PC-9 (cell line): ENCODE data around the gene SLC35F6. TPM values are rescaled to one million over a fixed set of nuclear protein-coding genes. Genes with fewer than 3 reads are reported as not detected.

Source experiments
- BruUV-seq: library from RNA; stranded (reverse); fragments of 400-500 nt; replicated peaks from 2 replicates; lab custom pipeline; 2021; lab: Mats Ljungman, UMichigan
- CTCF ChIA-PET: fragments of 300-600 bp; sonication (Branson Sonifier 250); formaldehyde crosslinking; loops from one replicate; lab custom pipeline; 2022; ENCODE audit warnings: antibody characterized with exemption; lab: Charles Lee
- POLR2A ChIA-PET: fragments of 300-600 bp; sonication (Branson Sonifier 250); formaldehyde crosslinking; loops from one replicate; lab custom pipeline; 2022; ENCODE audit warnings: antibody characterized with exemption; ENCODE audit not compliant: unreplicated experiment; lab: Charles Lee
- DNase-seq, 2 experiments: peaks; one replicate each; pipeline versions ENCODE4 v3.0.0 to v3.0.0-alpha.2; 2015 to 2022; ENCODE audit warnings: mixed read lengths in 1 of 2
- H2AFZ ChIP-seq: fragments of 200-600 bp; sonication (generic); 2 replicates; pipeline ENCODE4 v1.8.1; 2017; ENCODE audit warnings: antibody characterized with exemption
- H3F3A ChIP-seq: fragments of 200-600 bp; sonication (generic); 2 replicates; pipeline ENCODE4 v1.8.1; 2017; ENCODE audit warnings: antibody characterized with exemption, mild to moderate bottlenecking, low read depth; ENCODE audit not compliant: insufficient read depth
- H3K27ac ChIP-seq: fragments of 200-600 bp; sonication (generic); 2 replicates; pipeline ENCODE4 v1.6.1; 2016; ENCODE audit warnings: mixed run types
- H3K27me3 ChIP-seq: fragments of 200-600 bp; sonication (generic); 2 replicates; pipeline ENCODE4 v1.6.1; 2016; ENCODE audit warnings: low read depth, mixed run types; ENCODE audit not compliant: insufficient read depth
- H3K36me3 ChIP-seq: fragments of 200-600 bp; sonication (generic); 2 replicates; pipeline ENCODE4 v1.6.1; 2016; ENCODE audit warnings: low read depth, mixed run types
- H3K4me1 ChIP-seq: fragments of 200-600 bp; sonication (generic); replicated peaks from 2 replicates; pipeline ENCODE4 v1.6.1; 2016; ENCODE audit warnings: mixed run types; ENCODE audit not compliant: insufficient read depth
- H3K4me2 ChIP-seq: fragments of 200-600 bp; sonication (generic); 2 replicates; pipeline ENCODE4 v1.6.1; 2017; ENCODE audit warnings: mixed run types
- H3K4me3 ChIP-seq: fragments of 200-600 bp; sonication (generic); 2 replicates; pipeline ENCODE4 v1.6.1; 2016; ENCODE audit warnings: mixed run types
- H3K79me2 ChIP-seq: fragments of 200-600 bp; sonication (generic); 2 replicates; pipeline ENCODE4 v1.6.1; 2017; ENCODE audit warnings: low read depth, mixed run types
- H3K9me2 ChIP-seq: fragments of 200-600 bp; sonication (generic); 2 replicates; pipeline ENCODE4 v1.8.1; 2017; ENCODE audit warnings: mild to moderate bottlenecking; ENCODE audit not compliant: insufficient read depth
- H3K9me3 ChIP-seq: fragments of 200-600 bp; sonication (generic); 2 replicates; pipeline ENCODE4 v1.8.1; 2016; ENCODE audit warnings: low read depth; ENCODE audit not compliant: insufficient read depth
- H4K20me1 ChIP-seq: fragments of 200-600 bp; sonication (generic); 2 replicates; pipeline ENCODE4 v1.8.1; 2017; ENCODE audit not compliant: insufficient read depth
- CTCF ChIP-seq: fragments of 200-600 bp; sonication (generic); conservative IDR thresholded peaks from 2 replicates; pipeline ENCODE4 v1.6.1; 2017; ENCODE audit warnings: mixed run types, antibody characterized with exemption, mild to moderate bottlenecking, moderate library complexity
- EZH2 ChIP-seq: fragments of 200-600 bp; sonication (generic); IDR thresholded peaks from 2 replicates; pipeline ENCODE4 v1.8.0; 2017; ENCODE audit warnings: antibody characterized with exemption, low read depth
- intact Hi-C: fragments of 100-400 bp; cut with micrococcal nuclease; formaldehyde crosslinking; loops from one replicate; pipeline ENCODE4 v1.10.0; 2022; ENCODE audit not compliant: unreplicated experiment
- total RNA-seq: library from RNA; stranded (reverse); gene quantifications from 2 replicates; pipeline ENCODE4 v1.2.3, GENCODE V29; 2021

SLC35F6 gene
- total RNA-seq, 1 experiment from 2014 or later, result 39.1 TPM

DNA sequence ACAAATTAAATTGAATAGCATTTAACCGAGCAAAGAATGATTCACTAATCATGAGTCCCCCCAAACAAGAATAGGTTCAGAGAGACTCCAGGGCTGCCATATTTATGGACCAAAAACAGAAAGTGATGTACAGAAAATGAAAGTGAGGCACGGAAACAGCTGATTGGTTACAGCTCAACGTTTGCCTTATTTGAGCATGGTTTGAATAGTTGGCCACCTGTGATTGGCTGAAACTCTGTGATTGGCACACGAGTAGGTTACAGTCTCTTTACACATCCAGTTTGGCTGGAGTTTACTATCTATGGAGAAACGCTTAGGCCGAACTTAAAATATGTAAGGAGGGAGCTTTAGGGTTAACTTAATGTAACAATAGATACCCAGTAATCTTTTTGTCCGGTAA, 56.8 kb downstream of the SLC35F6 start:
- Histone ChIP-seq H3K4me2 (no peak overlapping the region), H3K27me3 (no peaks in the 10 kb centered on the region; the same call in 1 of the 2 replicates), H3K27ac (no peak overlapping the region), H3K4me3 (no peak overlapping the region), H3K9me2 (no peaks in the 10 kb centered on the region), H3K4me1 (no peaks in the 10 kb centered on the region), H3F3A (no peaks in the 10 kb centered on the region), H2AFZ (no peak overlapping the region), H3K9me3 (no peaks in the 10 kb centered on the region), H3K36me3 (no peaks in the 10 kb centered on the region), H4K20me1 (no peaks in the 10 kb centered on the region), H3K79me2 (no peaks in the 10 kb centered on the region)
- BruUV-seq, result no TSS peak
- TF ChIP-seq EZH2, result no peak
- no peak for TF ChIP-seq CTCF
- no peak for DNase-seq
- CTCF ChIA-PET, result no interaction called here
- intact Hi-C loops, result no loop called here
- POLR2A ChIA-PET, result no interaction called here

GRCh38 chr2:26822877-26823276, 58.8 kb downstream of the SLC35F6 start:
- Histone ChIP-seq H2AFZ (no peak overlapping the region), H3K9me2 (no peaks in the 10 kb centered on the region), H4K20me1 (no peaks in the 10 kb centered on the region), H3K36me3 (no peaks in the 10 kb centered on the region), H3K4me3 (no peak overlapping the region), H3K27ac (no peak overlapping the region), H3K79me2 (no peaks in the 10 kb centered on the region), H3K4me1 (no peaks in the 10 kb centered on the region), H3F3A (no peaks in the 10 kb centered on the region), H3K27me3 (no peaks in the 10 kb centered on the region; the same call in 1 of the 2 replicates), H3K9me3 (no peaks in the 10 kb centered on the region), H3K4me2 (no peak overlapping the region)
- POLR2A ChIA-PET, result no interaction called here
- CTCF ChIA-PET, result no interaction called here
- no peak for TF ChIP-seq EZH2
- DNase-seq, result no peak
- intact Hi-C loops, result no loop called here
- no TSS peak for BruUV-seq

Other genes with a start within 250 kb of the SLC35F6 start
- gene CIB4, start 122.9 kb upstream of the SLC35F6 start, total RNA-seq, result not detected in 2 replicates
- 0.08 TPM in 1 of 2 replicates, not detected in the other for gene KCNK3, start 71.6 kb upstream of the SLC35F6 start, total RNA-seq
- 43.6 and 48.8 TPM in 2 replicates for gene CENPA, start 21.8 kb downstream of the SLC35F6 start, total RNA-seq
- not detected in 2 replicates for gene DPYSL5, start 83.8 kb downstream of the SLC35F6 start, total RNA-seq
- gene MAPRE3, start 206.4 kb downstream of the SLC35F6 start, total RNA-seq, result 17.1 and 25.2 TPM in 2 replicates